OCI-LY1 (cell line): ENCODE results near the gene BABAM2.

Experiments used
- H2AFZ ChIP-seq: fragments of 200-600 bp; sonication (generic), shearing (Covaris generic); 2 replicates; pipeline ENCODE4 v1.6.0; 2014; ENCODE audit warnings: antibody characterized with exemption, mild to moderate bottlenecking, low read length
- H3F3A ChIP-seq: fragments of 200-600 bp; sonication (generic), shearing (Covaris generic); 2 replicates; pipeline ENCODE4 v1.6.0; 2014; ENCODE audit warnings: mild to moderate bottlenecking, antibody characterized with exemption, low read length, moderate library complexity; ENCODE audit not compliant: insufficient read depth
- H3K27ac ChIP-seq: fragments of 200-600 bp; sonication (generic); 2 replicates; pipeline ENCODE4 v1.5.1; 2014; ENCODE audit warnings: low read length, mixed run types, mild to moderate bottlenecking, low read depth; ENCODE audit not compliant: poor library complexity, severe bottlenecking
- H3K27me3 ChIP-seq: fragments of 200-600 bp; sonication (generic); 2 replicates; pipeline ENCODE4 v1.6.0; 2014; ENCODE audit warnings: antibody characterized with exemption, mild to moderate bottlenecking, low read length, moderate library complexity; ENCODE audit not compliant: insufficient read depth
- H3K36me3 ChIP-seq: fragments of 200-600 bp; sonication (generic); 2 replicates; pipeline ENCODE4 v1.6.1; 2014; ENCODE audit warnings: mild to moderate bottlenecking, antibody characterized with exemption, low read length, moderate library complexity, mixed read lengths; ENCODE audit not compliant: insufficient read depth
- H3K4me1 ChIP-seq: fragments of 200-600 bp; sonication (generic); 2 replicates; pipeline ENCODE4 v1.5.1; 2014; ENCODE audit warnings: mild to moderate bottlenecking, low read length, moderate library complexity; ENCODE audit not compliant: insufficient read depth, severe bottlenecking
- H3K4me2 ChIP-seq: fragments of 200-600 bp; sonication (generic), shearing (Covaris generic); 2 replicates; pipeline ENCODE4 v1.6.1; 2014; ENCODE audit warnings: low read length
- H3K4me3 ChIP-seq: fragments of 200-600 bp; sonication (generic); 2 replicates; pipeline ENCODE4 v1.5.1; 2014; ENCODE audit warnings: low read length, low read depth, mild to moderate bottlenecking, mixed read lengths; ENCODE audit not compliant: poor library complexity, severe bottlenecking
- H3K79me2 ChIP-seq: fragments of 200-600 bp; shearing (Covaris generic); 2 replicates; pipeline ENCODE4 v1.6.1; 2016; ENCODE audit warnings: mixed run types, low read length, mixed read lengths; ENCODE audit not compliant: insufficient read depth
- H3K9ac ChIP-seq: fragments of 200-600 bp; sonication (generic), shearing (Covaris generic); 2 replicates; pipeline ENCODE4 v1.6.1; 2014; ENCODE audit warnings: mild to moderate bottlenecking, low read length, mixed read lengths
- H3K9me2 ChIP-seq: fragments of 200-600 bp; sonication (generic), shearing (Covaris generic); 2 replicates; pipeline ENCODE4 v1.6.1; 2014; ENCODE audit warnings: low read depth, mild to moderate bottlenecking, low read length, mixed read lengths
- H3K9me3 ChIP-seq: fragments of 200-600 bp; shearing (Covaris generic); 2 replicates; pipeline ENCODE4 v1.6.1; 2014; ENCODE audit warnings: low read length, mixed read lengths
- H4K20me1 ChIP-seq: fragments of 200-600 bp; sonication (generic), shearing (Covaris generic); 2 replicates; pipeline ENCODE4 v1.6.0; 2016; ENCODE audit warnings: mild to moderate bottlenecking, low read length; ENCODE audit not compliant: insufficient read depth
- EZH2 ChIP-seq: fragments of 200-600 bp; sonication (generic), shearing (Covaris generic); IDR thresholded peaks from 2 replicates; pipeline ENCODE4 v1.8.0; 2017; ENCODE audit warnings: borderline replicate concordance, mixed run types, mild to moderate bottlenecking, antibody characterized with exemption, low read length, moderate library complexity, mixed read lengths
- TF ChIP-seq, protein P1 (sequence below): fragments of 200-600 bp; sonication (generic), shearing (Covaris generic); IDR thresholded peaks from 2 replicates; pipeline ENCODE4 v1.5.1; 2017; ENCODE audit warnings: mild to moderate bottlenecking, antibody characterized with exemption, low read length, moderate library complexity, mixed read lengths

BABAM2 gene

DNA sequence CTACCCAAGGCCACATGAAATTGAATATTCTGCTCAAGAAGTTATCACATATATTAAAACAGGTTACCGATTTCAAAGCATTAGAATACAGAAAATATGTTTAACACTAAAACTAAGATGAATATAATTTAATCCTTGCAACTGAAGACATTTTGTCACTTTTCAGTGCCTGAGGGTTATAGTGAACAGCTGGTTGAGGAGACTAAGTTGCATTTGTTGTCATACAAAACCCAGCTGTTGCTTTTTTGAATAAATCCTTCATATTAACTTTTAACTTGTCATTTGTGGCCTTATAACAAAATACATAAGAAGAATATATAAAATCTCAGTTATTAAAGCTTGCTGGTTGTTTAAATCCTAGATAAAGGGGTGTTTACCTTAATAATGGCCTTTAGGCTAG lies 37.8 kb upstream of the BABAM2 start:
- Histone ChIP-seq H3K9me2 (no peaks in the 10 kb centered on the region), H3F3A (no peaks in the 10 kb centered on the region), H3K4me2 (no peak overlapping the region), H3K9ac (no peak overlapping the region), H3K27ac (no peak overlapping the region), H3K4me3 (no peak overlapping the region), H2AFZ (no peak overlapping the region), H3K9me3 (peaks cover 4% of the 10 kb centered on the region), H3K36me3 (no peaks in the 10 kb centered on the region), H4K20me1 (no peaks in the 10 kb centered on the region), H3K27me3 (no peaks in the 10 kb centered on the region), H3K4me1 (no peaks in the 10 kb centered on the region), H3K79me2 (no peaks in the 10 kb centered on the region)
- TF ChIP-seq EZH2: no peak
- TF ChIP-seq, protein P1, sequence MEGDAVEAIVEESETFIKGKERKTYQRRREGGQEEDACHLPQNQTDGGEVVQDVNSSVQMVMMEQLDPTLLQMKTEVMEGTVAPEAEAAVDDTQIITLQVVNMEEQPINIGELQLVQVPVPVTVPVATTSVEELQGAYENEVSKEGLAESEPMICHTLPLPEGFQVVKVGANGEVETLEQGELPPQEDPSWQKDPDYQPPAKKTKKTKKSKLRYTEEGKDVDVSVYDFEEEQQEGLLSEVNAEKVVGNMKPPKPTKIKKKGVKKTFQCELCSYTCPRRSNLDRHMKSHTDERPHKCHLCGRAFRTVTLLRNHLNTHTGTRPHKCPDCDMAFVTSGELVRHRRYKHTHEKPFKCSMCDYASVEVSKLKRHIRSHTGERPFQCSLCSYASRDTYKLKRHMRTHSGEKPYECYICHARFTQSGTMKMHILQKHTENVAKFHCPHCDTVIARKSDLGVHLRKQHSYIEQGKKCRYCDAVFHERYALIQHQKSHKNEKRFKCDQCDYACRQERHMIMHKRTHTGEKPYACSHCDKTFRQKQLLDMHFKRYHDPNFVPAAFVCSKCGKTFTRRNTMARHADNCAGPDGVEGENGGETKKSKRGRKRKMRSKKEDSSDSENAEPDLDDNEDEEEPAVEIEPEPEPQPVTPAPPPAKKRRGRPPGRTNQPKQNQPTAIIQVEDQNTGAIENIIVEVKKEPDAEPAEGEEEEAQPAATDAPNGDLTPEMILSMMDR: no peak

DNA sequence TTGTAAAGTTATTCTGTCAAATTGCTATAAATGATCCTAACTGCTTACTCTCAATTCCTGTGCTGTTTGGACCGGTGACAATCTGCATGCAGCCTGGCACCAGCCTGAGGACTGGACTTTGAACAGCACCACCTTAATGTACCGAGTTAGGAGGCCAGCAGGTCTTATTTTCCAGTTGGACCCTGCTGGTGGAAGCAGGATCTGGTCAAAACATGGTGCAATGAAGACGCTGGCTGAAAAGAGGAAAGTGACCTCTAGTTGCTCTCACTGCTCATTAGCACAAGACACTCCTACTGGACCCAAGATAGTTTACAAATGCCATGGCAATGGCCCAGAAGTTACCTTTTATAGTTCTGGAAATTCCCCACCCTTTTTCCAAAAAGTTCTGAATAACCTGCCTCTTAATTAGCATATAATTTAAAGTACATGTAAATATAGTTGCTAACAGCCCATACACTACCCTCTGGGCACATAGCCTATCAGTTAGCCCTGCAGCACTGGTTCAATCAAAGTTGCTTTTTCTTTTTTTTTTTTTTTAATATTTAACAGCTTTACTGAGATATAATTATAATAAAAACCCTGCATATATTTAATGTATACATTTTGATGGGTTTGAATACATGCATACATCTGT lies 36.2 kb upstream of the BABAM2 start:
- Histone ChIP-seq H3K79me2 (no peaks in the 10 kb centered on the region), H3K9ac (no peak overlapping the region), H4K20me1 (no peaks in the 10 kb centered on the region), H3K4me3 (no peak overlapping the region), H3F3A (no peaks in the 10 kb centered on the region), H3K9me2 (no peaks in the 10 kb centered on the region), H3K27me3 (no peaks in the 10 kb centered on the region), H2AFZ (no peak overlapping the region), H3K27ac (no peak overlapping the region), H3K4me2 (no peak overlapping the region), H3K36me3 (no peaks in the 10 kb centered on the region), H3K9me3 (peaks cover 6% of the 10 kb centered on the region), H3K4me1 (no peaks in the 10 kb centered on the region)
- TF ChIP-seq, protein P1: no peak
- no peak for TF ChIP-seq EZH2

DNA sequence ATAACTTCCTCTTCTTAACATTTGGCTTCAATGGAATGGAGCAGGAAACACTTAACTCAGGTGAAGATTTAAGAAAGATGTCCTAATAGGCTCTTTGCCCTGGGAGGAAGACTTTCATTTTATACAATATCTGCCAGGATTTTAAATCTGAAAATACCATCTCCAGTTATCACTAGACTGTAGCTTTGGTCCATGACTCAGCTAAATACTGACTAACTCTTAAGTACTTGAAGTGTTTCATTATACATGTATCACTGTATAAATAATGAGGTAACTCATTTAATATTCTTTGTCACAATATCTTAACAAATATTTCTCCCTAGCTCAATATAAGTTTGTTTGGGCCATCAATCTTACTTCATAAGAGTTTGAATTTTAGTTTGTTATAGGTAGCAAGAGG lies 35.1 kb upstream of the BABAM2 start:
- H4K20me1 ChIP-seq: no peaks in the 10 kb centered on the region
- H3K4me3 ChIP-seq: no peak overlapping the region
- no peaks in the 10 kb centered on the region for H3K36me3 ChIP-seq
- no peak overlapping the region for H2AFZ ChIP-seq
- H3K4me2 ChIP-seq: no peak overlapping the region
- H3K79me2 ChIP-seq: no peaks in the 10 kb centered on the region
- H3K27ac ChIP-seq: no peak overlapping the region
- H3F3A ChIP-seq: no peaks in the 10 kb centered on the region
- H3K9ac ChIP-seq: no peak overlapping the region
- H3K4me1 ChIP-seq: no peaks in the 10 kb centered on the region
- H3K9me2 ChIP-seq: no peaks in the 10 kb centered on the region
- TF ChIP-seq, protein P1: no peak
- TF ChIP-seq EZH2: no peak
- H3K9me3 ChIP-seq: peaks cover 6% of the 10 kb centered on the region
- no peaks in the 10 kb centered on the region for H3K27me3 ChIP-seq
